Neural progenitor cell (in vitro differentiated cells): ENCODE measurements around the gene NEIL3. TPM values are rescaled to one million over a fixed set of nuclear protein-coding genes. Genes with fewer than 3 reads are reported as not detected.

Experiments
- DNase-seq: peaks from one replicate; pipeline ENCODE4 v3.0.0-alpha.2; 2016; ENCODE audit warnings: low spot score
- H2AFZ ChIP-seq: fragments of 200-600 bp; sonication (generic); replicated peaks from 2 replicates; pipeline ENCODE4 v1.6.1; 2016; ENCODE audit warnings: antibody characterized with exemption
- H3F3A ChIP-seq: fragments of 200-600 bp; sonication (generic); 2 replicates; pipeline ENCODE4 v1.6.1; 2016; ENCODE audit warnings: antibody characterized with exemption, low read depth
- H3K27ac ChIP-seq: fragments of 200-600 bp; sonication (generic); 2 replicates; pipeline ENCODE4 v1.5.1; 2016; ENCODE audit warnings: mild to moderate bottlenecking
- H3K27me3 ChIP-seq: fragments of 200-600 bp; sonication (generic); 2 replicates; pipeline ENCODE4 v1.6.1; 2016; ENCODE audit warnings: mild to moderate bottlenecking, moderate library complexity
- H3K36me3 ChIP-seq: fragments of 200-600 bp; sonication (generic); 2 replicates; pipeline ENCODE4 v1.5.1; 2016
- H3K4me1 ChIP-seq: fragments of 200-600 bp; sonication (generic); 2 replicates; pipeline ENCODE4 v1.6.1; 2016; ENCODE audit warnings: mixed run types
- H3K4me2 ChIP-seq: fragments of 200-600 bp; sonication (generic); 2 replicates; pipeline ENCODE4 v1.6.1; 2016
- H3K4me3 ChIP-seq: fragments of 200-600 bp; sonication (generic); 2 replicates; pipeline ENCODE4 v1.5.1; 2016
- H3K79me2 ChIP-seq: fragments of 200-600 bp; sonication (generic); 2 replicates; pipeline ENCODE4 v1.6.1; 2016; ENCODE audit warnings: low read depth
- H3K9ac ChIP-seq: fragments of 200-600 bp; sonication (generic); 2 replicates; pipeline ENCODE4 v1.6.1; 2016
- H3K9me3 ChIP-seq: fragments of 200-600 bp; sonication (generic); 2 replicates; pipeline ENCODE4 v1.5.1; 2016; ENCODE audit warnings: low read depth
- H4K20me1 ChIP-seq: fragments of 200-600 bp; sonication (generic); 2 replicates; pipeline ENCODE4 v1.6.1; 2016; ENCODE audit warnings: low read depth
- H3K27ac Mint-ChIP-seq: 3 replicates; pipeline ENCODE4 v1.8.0; 2021; ENCODE audit warnings: mixed read lengths
- H3K27me3 Mint-ChIP-seq: 2 replicates; pipeline ENCODE4 v1.8.0; 2022; ENCODE audit warnings: low read depth, mild to moderate bottlenecking, inconsistent platforms, moderate library complexity, mixed read lengths; ENCODE audit not compliant: insufficient read depth
- H3K36me3 Mint-ChIP-seq: 3 replicates; pipeline ENCODE4 v1.8.0; 2021; ENCODE audit warnings: mixed read lengths
- H3K4me1 Mint-ChIP-seq: 3 replicates; pipeline ENCODE4 v1.8.0; 2021; ENCODE audit warnings: mixed read lengths
- H3K4me3 Mint-ChIP-seq: 3 replicates; pipeline ENCODE4 v1.8.0; 2021; ENCODE audit warnings: mild to moderate bottlenecking, moderate library complexity, mixed read lengths
- H3K9me3 Mint-ChIP-seq: 3 replicates; pipeline ENCODE4 v1.8.0; 2020; ENCODE audit warnings: mixed read lengths
- EZH2 ChIP-seq: fragments of 200-600 bp; sonication (generic); IDR thresholded peaks from 2 replicates; pipeline ENCODE4 v1.6.1; 2017; ENCODE audit warnings: antibody characterized with exemption, mild to moderate bottlenecking, moderate library complexity
- EZH2phosphoT487 ChIP-seq: fragments of 200-600 bp; sonication (generic); IDR thresholded peaks from 2 replicates; pipeline ENCODE4 v1.6.1; 2017; ENCODE audit warnings: antibody characterized with exemption
- total RNA-seq: library from RNA; depleted of rRNA; stranded (reverse); fragments of >200 nt; gene quantifications from 2 replicates; pipeline ENCODE4 v1.2.3, GENCODE V29; 2015; ENCODE audit warnings: low replicate concordance
- TF ChIP-seq, protein P1 (sequence below): fragments of 200-600 bp; sonication (generic); IDR thresholded peaks from 2 replicates; pipeline ENCODE4 v1.5.1; 2017; ENCODE audit warnings: antibody characterized with exemption, mild to moderate bottlenecking

The NEIL3 gene
- total RNA-seq, 1 donor from 2014 or later, result 26.3 TPM

GRCh38 chr4:177404342-177404741 is 94.7 kb downstream of the NEIL3 start:
- Histone ChIP-seq H4K20me1 (no peaks in the 10 kb centered on the region), H3K9ac (no peak overlapping the region), H3K4me3 (no peak overlapping the region), H3K27ac (no peak overlapping the region), H3K36me3 (no peaks in the 10 kb centered on the region), H3F3A (peaks cover 4% of the 10 kb centered on the region), H2AFZ (no peak overlapping the region), H3K4me2 (no peak overlapping the region), H3K79me2 (no peaks in the 10 kb centered on the region), H3K9me3 (no peaks in the 10 kb centered on the region), H3K27me3 (no peaks in the 10 kb centered on the region), H3K4me1 (no peaks in the 10 kb centered on the region)
- Mint-ChIP-seq H3K27me3 (peaks cover 4% of the 10 kb centered on the region), H3K4me1 (peaks cover 13% of the 10 kb centered on the region), H3K9me3 (peaks cover 18% of the 10 kb centered on the region), H3K36me3 (peaks cover 5% of the 10 kb centered on the region), H3K27ac (no peak overlapping the region), H3K4me3 (no peak overlapping the region)
- no peak for TF ChIP-seq EZH2phosphoT487
- no peak for TF ChIP-seq EZH2
- TF ChIP-seq, protein P1, sequence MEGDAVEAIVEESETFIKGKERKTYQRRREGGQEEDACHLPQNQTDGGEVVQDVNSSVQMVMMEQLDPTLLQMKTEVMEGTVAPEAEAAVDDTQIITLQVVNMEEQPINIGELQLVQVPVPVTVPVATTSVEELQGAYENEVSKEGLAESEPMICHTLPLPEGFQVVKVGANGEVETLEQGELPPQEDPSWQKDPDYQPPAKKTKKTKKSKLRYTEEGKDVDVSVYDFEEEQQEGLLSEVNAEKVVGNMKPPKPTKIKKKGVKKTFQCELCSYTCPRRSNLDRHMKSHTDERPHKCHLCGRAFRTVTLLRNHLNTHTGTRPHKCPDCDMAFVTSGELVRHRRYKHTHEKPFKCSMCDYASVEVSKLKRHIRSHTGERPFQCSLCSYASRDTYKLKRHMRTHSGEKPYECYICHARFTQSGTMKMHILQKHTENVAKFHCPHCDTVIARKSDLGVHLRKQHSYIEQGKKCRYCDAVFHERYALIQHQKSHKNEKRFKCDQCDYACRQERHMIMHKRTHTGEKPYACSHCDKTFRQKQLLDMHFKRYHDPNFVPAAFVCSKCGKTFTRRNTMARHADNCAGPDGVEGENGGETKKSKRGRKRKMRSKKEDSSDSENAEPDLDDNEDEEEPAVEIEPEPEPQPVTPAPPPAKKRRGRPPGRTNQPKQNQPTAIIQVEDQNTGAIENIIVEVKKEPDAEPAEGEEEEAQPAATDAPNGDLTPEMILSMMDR, result no peak
- no peak for DNase-seq

DNA sequence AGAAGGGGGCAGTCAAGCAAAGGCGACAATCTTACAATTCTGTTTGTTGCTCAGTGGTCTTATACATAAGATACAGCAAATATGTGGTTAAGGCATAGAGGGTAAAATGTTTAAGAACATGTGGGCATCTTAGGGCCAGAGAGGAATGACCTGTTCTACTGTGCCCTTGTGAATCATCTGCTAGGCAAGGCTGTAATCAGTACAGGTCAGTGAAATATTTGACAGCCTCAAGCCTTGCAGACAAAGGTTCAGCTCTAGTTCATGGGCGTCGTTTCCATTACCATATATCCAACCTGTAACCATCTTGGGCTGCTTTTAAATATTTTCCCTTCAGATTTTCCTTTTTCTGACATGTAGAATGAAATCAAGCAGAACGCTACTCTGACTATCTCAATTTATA is 95.3 kb downstream of the NEIL3 start:
- Histone ChIP-seq H3K79me2 (no peaks in the 10 kb centered on the region), H3K9me3 (no peaks in the 10 kb centered on the region), H3K4me3 (no peak overlapping the region), H3K27me3 (no peaks in the 10 kb centered on the region), H3K4me2 (no peak overlapping the region), H3K4me1 (no peaks in the 10 kb centered on the region), H3K36me3 (no peaks in the 10 kb centered on the region), H4K20me1 (no peaks in the 10 kb centered on the region), H3K27ac (no peak overlapping the region), H2AFZ (no peak overlapping the region), H3F3A (peaks cover 4% of the 10 kb centered on the region), H3K9ac (no peak overlapping the region)
- H3K27me3 Mint-ChIP-seq, result peaks cover 4% of the 10 kb centered on the region
- TF ChIP-seq EZH2 (no peak), EZH2phosphoT487 (no peak)
- TF ChIP-seq, protein P1, result no peak
- peaks cover 13% of the 10 kb centered on the region for H3K4me1 Mint-ChIP-seq
- no peak for DNase-seq
- H3K4me3 Mint-ChIP-seq, result no peak overlapping the region
- H3K36me3 Mint-ChIP-seq, result peaks cover 5% of the 10 kb centered on the region
- no peak overlapping the region for H3K27ac Mint-ChIP-seq
- peaks cover 23% of the 10 kb centered on the region for H3K9me3 Mint-ChIP-seq

DNA sequence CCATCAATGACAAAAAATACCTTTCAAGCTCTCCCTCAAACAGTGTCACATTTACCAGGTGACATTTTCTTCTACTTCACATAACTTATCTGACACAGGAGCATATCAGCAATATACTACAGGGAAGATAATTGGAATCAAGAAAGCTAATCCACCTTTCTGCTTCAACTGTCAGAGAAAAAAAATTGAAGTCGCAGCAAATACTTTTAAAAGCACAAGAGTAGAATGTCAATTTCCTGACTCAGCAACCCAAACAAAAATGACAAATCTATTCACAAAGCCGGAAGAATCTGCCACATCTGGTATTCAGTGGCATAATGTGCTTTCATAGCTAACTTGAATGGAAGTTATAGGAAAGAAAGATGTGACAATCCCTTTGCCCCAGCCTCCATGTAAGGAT is 95.8 kb downstream of the NEIL3 start:
- Histone ChIP-seq H3K27ac (no peak overlapping the region), H3K36me3 (no peaks in the 10 kb centered on the region), H3K9me3 (no peaks in the 10 kb centered on the region), H3K9ac (no peak overlapping the region), H4K20me1 (no peaks in the 10 kb centered on the region), H3K4me3 (no peak overlapping the region), H3K79me2 (no peaks in the 10 kb centered on the region), H3K27me3 (no peaks in the 10 kb centered on the region), H3K4me2 (no peak overlapping the region), H2AFZ (no peak overlapping the region), H3K4me1 (no peaks in the 10 kb centered on the region), H3F3A (peaks cover 4% of the 10 kb centered on the region)
- H3K4me1 Mint-ChIP-seq, result peaks cover 13% of the 10 kb centered on the region
- peaks cover 4% of the 10 kb centered on the region for H3K27me3 Mint-ChIP-seq
- H3K27ac Mint-ChIP-seq, result no peak overlapping the region
- H3K9me3 Mint-ChIP-seq, result peaks cover 22% of the 10 kb centered on the region
- no peak for TF ChIP-seq EZH2
- TF ChIP-seq EZH2phosphoT487, result no peak
- TF ChIP-seq, protein P1, result no peak
- H3K4me3 Mint-ChIP-seq, result no peak overlapping the region
- peaks cover 3% of the 10 kb centered on the region for H3K36me3 Mint-ChIP-seq
- no peak for DNase-seq
